ENCODE measurements around the gene UBA3.

DNA sequence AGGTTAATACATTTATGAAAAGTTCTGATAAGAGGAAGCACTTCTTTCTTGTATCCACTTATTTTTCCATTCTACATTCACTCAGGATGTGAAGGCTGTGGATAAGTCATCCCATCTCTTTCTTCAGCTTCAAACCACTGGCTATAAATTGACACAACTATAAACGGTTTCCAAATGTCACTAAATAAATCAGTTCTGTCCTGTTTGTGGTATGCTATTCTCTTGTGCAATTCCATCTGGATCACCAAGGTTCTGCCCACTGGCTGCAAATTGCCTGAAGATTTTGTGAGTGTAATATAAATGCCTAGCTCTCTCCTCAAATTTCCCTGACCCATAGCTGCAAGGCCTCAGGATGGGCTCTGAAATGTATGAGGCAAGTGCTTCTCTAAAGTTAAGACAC, 49.4 kb upstream of the UBA3 start:
- TF ChIP-seq, protein P1, sequence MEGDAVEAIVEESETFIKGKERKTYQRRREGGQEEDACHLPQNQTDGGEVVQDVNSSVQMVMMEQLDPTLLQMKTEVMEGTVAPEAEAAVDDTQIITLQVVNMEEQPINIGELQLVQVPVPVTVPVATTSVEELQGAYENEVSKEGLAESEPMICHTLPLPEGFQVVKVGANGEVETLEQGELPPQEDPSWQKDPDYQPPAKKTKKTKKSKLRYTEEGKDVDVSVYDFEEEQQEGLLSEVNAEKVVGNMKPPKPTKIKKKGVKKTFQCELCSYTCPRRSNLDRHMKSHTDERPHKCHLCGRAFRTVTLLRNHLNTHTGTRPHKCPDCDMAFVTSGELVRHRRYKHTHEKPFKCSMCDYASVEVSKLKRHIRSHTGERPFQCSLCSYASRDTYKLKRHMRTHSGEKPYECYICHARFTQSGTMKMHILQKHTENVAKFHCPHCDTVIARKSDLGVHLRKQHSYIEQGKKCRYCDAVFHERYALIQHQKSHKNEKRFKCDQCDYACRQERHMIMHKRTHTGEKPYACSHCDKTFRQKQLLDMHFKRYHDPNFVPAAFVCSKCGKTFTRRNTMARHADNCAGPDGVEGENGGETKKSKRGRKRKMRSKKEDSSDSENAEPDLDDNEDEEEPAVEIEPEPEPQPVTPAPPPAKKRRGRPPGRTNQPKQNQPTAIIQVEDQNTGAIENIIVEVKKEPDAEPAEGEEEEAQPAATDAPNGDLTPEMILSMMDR (IDR thresholded peaks at IDR 0.05; ENCODE audit: insufficient read depth, low read length) = no peak
- TF ChIP-seq, protein P2, sequence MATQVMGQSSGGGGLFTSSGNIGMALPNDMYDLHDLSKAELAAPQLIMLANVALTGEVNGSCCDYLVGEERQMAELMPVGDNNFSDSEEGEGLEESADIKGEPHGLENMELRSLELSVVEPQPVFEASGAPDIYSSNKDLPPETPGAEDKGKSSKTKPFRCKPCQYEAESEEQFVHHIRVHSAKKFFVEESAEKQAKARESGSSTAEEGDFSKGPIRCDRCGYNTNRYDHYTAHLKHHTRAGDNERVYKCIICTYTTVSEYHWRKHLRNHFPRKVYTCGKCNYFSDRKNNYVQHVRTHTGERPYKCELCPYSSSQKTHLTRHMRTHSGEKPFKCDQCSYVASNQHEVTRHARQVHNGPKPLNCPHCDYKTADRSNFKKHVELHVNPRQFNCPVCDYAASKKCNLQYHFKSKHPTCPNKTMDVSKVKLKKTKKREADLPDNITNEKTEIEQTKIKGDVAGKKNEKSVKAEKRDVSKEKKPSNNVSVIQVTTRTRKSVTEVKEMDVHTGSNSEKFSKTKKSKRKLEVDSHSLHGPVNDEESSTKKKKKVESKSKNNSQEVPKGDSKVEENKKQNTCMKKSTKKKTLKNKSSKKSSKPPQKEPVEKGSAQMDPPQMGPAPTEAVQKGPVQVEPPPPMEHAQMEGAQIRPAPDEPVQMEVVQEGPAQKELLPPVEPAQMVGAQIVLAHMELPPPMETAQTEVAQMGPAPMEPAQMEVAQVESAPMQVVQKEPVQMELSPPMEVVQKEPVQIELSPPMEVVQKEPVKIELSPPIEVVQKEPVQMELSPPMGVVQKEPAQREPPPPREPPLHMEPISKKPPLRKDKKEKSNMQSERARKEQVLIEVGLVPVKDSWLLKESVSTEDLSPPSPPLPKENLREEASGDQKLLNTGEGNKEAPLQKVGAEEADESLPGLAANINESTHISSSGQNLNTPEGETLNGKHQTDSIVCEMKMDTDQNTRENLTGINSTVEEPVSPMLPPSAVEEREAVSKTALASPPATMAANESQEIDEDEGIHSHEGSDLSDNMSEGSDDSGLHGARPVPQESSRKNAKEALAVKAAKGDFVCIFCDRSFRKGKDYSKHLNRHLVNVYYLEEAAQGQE (IDR thresholded peaks at IDR 0.05; ENCODE audit: insufficient replicate concordance, low read depth) = no peak
- TF ChIP-seq POLR2AphosphoS5 (IDR thresholded peaks at IDR 0.05; ENCODE audit: low read depth) = no peak
